Hepatic stellate cell (primary cell): Measurements from ENCODE around the gene AGL.
A peak's percentile ranks its signal among the peaks of the same experiment; 100 is the strongest.
"Not testable (repeated sequence)": the region's sequence is repeated elsewhere in the genome, so short reads cannot be mapped to it uniquely, and the experiment has no call there.

ENCODE experiments used
- DNase-seq: peaks from one replicate; pipeline ENCODE4 v3.0.0; 2011; ENCODE audit warnings: low spot score

Gene AGL

GRCh38 chr1:99851850-99852454 lies 1.8 kb downstream of the AGL start:
- DNase-seq, result no peak

- DNase-seq, result no peak
Measured at GRCh38 chr1:99852648-99853047, 2.5 kb downstream of the AGL start.

DNA sequence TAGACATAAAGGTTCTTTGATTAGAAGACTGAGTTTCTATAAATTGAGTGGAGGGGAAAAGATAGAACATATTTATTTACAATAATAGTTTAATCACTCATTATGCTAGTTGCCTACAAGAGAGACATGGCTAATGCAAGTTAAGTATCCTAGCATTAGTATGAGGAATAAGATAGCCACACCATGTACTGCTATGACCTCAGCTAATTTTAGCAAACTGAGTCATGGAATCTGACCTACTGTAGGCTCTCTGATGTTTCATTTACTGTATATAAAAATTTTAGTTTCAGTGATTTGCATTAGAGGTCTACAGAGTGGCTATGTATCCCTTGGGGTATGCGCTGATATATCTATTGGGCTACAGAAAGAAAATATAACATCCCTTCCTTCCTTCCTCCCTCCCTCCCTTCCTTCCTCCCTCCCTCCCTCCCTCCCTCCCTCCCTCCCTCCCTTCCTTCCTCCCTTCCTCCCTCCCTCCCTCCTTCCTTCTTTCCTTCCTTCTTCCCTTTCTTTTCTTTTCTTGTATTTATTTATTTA lies 5.8 kb downstream of the AGL start:
- peak; percentile 19 for DNase-seq

DNA sequence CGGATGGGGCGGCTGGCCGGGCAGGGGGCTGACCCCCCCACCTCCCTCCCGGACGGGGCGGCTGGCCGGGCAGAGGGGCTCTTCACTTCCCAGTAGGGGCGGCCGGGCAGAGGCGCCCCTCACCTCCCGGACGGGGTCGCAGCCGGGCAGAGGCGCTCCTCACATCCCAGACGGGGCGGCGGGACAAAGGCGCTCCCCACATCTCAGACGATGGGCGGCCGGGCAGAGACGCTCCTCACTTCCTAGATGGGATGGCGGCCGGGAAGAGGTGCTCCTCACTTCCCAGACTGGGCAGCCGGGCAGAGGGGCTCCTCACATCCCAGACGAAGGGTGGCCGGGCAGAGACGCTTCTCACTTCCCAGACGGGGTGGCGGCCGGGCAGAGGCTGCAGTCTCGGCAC lies 6.9 kb downstream of the AGL start:
- DNase-seq, result not testable (repeated sequence)

GRCh38 chr1:99858286-99858685 lies 8.1 kb downstream of the AGL start:
- no peak for DNase-seq

- no peak for DNase-seq
Measured at GRCh38 chr1:99858881-99859280, 8.7 kb downstream of the AGL start.

GRCh38 chr1:99860703-99861102 lies 10.5 kb downstream of the AGL start:
- DNase-seq, result no peak

GRCh38 chr1:99867682-99868081 lies 17.5 kb downstream of the AGL start:
- no peak for DNase-seq

GRCh38 chr1:99869304-99869703 lies 19.1 kb downstream of the AGL start:
- no peak for DNase-seq

DNA sequence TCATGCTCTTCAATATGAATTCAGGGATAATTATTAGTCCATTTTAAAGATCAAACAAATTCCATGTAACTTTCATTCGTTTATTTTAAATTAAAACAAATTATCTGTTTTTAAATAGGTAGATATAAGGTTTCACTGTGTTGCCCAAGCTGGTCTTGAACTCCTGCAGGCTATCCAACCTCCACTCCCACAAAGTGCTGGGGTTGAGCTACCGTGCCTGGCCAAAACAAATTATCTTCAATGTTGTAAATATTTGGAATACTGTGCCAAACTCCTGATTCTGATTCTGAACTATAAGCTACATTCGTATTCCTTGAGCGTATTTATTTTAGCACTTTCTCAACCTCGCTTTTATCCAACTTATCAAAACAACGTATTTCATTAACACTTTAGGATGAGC lies 19.6 kb downstream of the AGL start:
- DNase-seq, result no peak

- no peak for DNase-seq
Measured at GRCh38 chr1:99872063-99872462, 21.9 kb downstream of the AGL start.

- DNase-seq, result no peak
Measured at GRCh38 chr1:99877568-99877967, 27.4 kb downstream of the AGL start.

DNA sequence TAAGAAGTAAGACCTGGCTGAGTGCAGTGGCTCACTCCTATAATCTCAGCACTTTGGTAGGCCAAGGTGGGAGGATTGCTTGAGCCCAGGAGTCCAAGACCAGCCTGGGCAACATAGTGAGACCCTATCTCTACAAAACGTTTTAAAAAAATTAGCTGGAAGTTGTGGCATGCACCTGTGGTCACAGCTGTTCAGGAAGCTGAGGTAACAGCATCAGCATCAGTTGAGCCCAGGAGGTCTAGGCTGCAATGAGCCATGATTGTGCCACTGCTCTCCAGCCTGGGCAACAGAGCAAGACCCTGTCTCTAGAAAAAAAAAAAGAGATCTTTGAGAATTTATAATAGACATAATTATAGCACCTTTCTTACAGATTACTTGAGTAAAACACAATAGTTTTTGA lies 36.0 kb downstream of the AGL start:
- DNase-seq, result no peak

DNA sequence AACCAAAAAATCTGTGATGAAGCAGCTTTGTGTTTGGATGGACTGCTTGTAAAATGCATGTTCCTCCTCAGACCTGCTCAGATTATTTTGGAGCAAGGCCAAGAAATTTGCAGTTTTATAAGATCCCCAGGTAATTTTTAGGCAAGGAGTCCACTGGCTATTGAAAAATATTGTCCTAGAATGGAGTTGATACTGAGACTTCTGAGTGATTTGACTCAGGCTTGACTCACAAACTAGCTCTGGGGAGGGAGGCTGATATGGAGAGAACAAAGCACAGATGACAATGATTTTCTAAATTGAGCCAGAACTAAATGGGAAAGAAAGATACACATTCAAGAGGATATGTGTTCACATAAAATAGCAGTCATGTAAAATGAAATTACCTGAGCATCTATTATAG lies 36.7 kb downstream of the AGL start:
- peak; percentile 3 for DNase-seq

DNA sequence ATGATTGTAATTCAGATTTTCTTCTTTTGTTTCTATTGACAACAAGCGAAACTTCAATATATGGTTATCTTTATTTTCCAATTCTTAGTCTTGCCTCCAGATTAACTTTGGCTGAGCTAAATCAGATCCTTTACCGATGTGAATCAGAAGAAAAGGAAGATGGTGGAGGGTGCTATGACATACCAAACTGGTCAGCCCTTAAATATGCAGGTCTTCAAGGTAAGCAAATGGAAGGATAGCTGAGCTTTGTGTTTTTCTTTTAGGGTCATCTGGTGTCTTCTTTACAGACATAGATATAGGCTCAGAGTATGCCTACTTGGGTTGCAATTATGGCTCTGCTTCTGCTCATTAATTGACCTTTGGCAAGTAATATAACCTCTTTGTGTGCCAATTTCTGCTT lies 37.7 kb downstream of the AGL start:
- DNase-seq, result no peak

DNA sequence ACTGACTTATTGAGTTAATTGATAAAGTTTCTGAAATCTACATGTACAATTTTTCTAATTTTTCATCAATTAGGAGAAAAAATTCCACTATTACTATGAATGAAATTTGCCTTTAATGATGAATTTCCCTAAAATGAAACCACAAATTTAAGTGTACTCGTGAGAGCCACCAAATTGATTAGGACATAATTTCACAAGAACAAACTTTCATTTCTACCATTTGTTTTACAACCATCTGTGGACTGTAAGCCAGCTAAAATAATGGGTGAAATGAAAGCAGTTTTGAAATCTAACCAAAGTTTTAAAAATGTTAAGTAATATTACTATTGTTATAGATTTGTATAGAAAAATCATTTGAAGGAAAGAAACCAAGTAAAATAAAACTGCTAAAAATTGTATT lies 41.8 kb downstream of the AGL start:
- no peak for DNase-seq

DNA sequence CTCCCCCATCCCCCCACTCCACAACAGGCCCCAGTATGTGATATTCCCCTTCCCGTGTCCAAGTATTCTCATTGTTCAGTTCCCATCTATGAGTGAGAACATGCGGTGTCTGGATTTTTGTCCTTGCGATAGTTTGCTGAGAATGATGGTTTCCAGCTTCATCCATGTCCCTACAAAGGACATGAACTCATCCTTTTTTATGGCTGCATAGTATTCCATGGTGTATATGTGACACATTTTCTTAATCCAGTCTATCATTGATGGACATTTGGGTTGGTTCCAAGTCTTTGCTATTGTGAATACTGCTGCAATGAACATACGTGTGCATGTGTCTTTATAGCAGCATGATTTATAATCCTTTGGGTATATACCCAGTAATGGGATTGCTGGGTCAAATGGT lies 53.1 kb downstream of the AGL start:
- DNase-seq, result not testable (repeated sequence)

GRCh38 chr1:99906535-99906934 lies 56.4 kb downstream of the AGL start:
- no peak for DNase-seq

DNA sequence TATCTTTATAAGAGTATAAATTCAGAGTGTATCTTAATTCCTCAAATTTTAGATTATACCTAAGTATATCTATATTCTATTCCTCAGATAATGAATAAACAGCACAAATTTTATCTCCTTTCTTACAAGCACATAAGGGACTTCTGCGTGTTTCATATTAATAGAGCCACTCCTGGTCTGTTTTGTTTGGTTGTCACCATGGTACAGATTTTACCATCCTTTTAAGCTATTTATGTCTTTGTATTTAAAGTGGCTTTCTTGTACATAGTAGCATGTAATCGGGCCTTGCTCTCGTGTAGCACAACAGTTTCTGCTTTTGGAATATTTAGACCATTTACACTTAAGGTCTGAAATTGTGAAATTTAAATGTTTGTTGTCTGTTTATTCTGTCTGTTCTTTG lies 67.1 kb downstream of the AGL start:
- no peak for DNase-seq

DNA sequence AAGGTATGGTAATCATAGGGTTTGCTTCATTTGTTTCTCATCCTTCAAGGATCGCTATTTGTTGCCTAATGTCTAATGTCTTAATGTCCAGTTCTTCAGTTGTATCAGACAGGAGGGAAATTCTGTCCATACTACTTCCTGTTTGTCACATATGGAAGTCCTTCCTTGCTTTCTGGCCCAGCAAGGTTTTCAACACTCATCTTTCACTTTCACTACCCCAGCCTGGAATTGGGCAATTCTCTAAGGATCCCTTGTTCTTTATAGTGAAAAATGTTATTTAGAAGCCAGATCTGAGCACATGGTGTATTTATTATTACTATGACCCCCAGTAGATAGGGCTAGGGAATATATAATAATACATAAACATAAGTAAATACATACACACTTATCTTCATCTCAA lies 69.1 kb downstream of the AGL start:
- no peak for DNase-seq

- DNase-seq, result no peak
Measured at GRCh38 chr1:99934801-99935200, 84.6 kb downstream of the AGL start.

DNA sequence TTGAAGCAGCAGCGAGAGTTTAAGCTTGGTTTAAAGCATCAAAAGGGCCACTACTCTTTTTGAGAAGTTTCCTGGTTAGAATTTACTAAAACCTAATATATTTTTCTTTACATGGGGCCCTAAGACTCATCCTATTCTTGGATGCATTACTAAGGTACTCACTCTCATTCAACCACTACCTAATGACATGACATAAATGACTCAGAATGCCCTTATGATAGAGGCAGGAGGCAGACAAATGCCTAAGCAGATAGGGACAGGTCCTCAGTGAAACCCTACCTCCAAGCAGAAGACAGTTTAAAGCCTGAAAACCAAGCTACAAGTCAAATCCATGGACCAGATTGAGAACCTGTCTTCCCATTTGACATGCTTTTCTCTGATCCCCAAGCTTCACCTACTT lies 85.4 kb downstream of the AGL start:
- no peak for DNase-seq

DNA sequence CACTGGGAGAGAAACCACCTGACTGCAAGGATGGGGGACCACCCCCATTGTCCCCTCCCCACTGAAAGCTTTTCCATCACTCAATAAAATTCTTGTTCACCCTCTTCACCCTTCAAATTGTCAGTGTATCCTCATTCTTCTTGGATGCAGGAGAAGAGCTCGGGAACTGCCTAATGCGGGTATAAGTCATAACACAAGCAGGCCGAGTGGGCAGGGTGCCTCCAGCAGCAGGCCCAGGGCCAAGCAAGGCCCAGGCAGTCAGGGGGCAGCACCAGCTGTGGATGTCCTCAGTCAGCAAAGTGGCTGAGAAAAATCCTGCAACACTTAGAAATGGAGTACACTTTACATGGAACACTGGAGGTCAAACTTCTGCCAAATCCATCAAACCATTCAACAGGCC lies 85.9 kb downstream of the AGL start:
- no peak for DNase-seq

- DNase-seq, result no peak
Measured at GRCh38 chr1:99942723-99943122, 92.6 kb downstream of the AGL start.
